Ishikawa (cell line): ENCODE measurements around the gene PEX26.

Source experiments
- CEBPB ChIP-seq: IDR thresholded peaks from 2 replicates; pipeline ENCODE4 v1.6.1; 2012
- CREB1 ChIP-seq: IDR thresholded peaks from 2 replicates; pipeline ENCODE4 v1.6.1; 2012; ENCODE audit warnings: low read depth
- EGR1 ChIP-seq: IDR thresholded peaks from 2 replicates; pipeline ENCODE4 v1.6.1; 2012
- EP300 ChIP-seq: IDR thresholded peaks from 2 replicates; pipeline ENCODE4 v1.6.1; 2012; ENCODE audit warnings: borderline replicate concordance
- FOXM1 ChIP-seq: IDR thresholded peaks from 2 replicates; pipeline ENCODE4 v1.6.1; 2012; ENCODE audit warnings: low read depth, borderline replicate concordance
- NFIC ChIP-seq: IDR thresholded peaks from 2 replicates; pipeline ENCODE4 v1.6.1; 2012
- RAD21 ChIP-seq: IDR thresholded peaks from 2 replicates; pipeline ENCODE4 v1.6.1; 2012; ENCODE audit warnings: low read depth
- TAF1 ChIP-seq: IDR thresholded peaks from 2 replicates; pipeline ENCODE4 v1.6.1; 2012; ENCODE audit warnings: low read depth, mild to moderate bottlenecking
- TCF12 ChIP-seq: IDR thresholded peaks from 2 replicates; pipeline ENCODE4 v1.6.1; 2012; ENCODE audit warnings: low read depth
- TEAD4 ChIP-seq: IDR thresholded peaks from 2 replicates; pipeline ENCODE4 v1.6.1; 2012
- USF1 ChIP-seq: IDR thresholded peaks from 2 replicates; pipeline ENCODE4 v1.6.1; 2012
- YY1 ChIP-seq: IDR thresholded peaks from 2 replicates; pipeline ENCODE4 v1.6.1; 2012; ENCODE audit warnings: low read depth
- ZBTB7A ChIP-seq: IDR thresholded peaks from 2 replicates; pipeline ENCODE4 v1.6.1; 2012; ENCODE audit warnings: low read depth
- TF ChIP-seq, protein P1 (sequence below): IDR thresholded peaks from 2 replicates; pipeline ENCODE4 v1.6.1; 2012; ENCODE audit warnings: low read depth, mild to moderate bottlenecking
- TF ChIP-seq, protein P2 (sequence below): IDR thresholded peaks from 2 replicates; pipeline ENCODE4 v1.6.1; 2012

The PEX26 gene

GRCh38 chr22:18118345-18118915 lies 40.6 kb downstream of the PEX26 start:
- TF ChIP-seq TAF1 (no peak), TEAD4 (no peak), TCF12 (no peak), RAD21 (no peak), ZBTB7A (no peak), FOXM1 (no peak), CREB1 (no peak), EP300 (no peak), YY1 (no peak), EGR1 (no peak)
- TF ChIP-seq, protein P1, sequence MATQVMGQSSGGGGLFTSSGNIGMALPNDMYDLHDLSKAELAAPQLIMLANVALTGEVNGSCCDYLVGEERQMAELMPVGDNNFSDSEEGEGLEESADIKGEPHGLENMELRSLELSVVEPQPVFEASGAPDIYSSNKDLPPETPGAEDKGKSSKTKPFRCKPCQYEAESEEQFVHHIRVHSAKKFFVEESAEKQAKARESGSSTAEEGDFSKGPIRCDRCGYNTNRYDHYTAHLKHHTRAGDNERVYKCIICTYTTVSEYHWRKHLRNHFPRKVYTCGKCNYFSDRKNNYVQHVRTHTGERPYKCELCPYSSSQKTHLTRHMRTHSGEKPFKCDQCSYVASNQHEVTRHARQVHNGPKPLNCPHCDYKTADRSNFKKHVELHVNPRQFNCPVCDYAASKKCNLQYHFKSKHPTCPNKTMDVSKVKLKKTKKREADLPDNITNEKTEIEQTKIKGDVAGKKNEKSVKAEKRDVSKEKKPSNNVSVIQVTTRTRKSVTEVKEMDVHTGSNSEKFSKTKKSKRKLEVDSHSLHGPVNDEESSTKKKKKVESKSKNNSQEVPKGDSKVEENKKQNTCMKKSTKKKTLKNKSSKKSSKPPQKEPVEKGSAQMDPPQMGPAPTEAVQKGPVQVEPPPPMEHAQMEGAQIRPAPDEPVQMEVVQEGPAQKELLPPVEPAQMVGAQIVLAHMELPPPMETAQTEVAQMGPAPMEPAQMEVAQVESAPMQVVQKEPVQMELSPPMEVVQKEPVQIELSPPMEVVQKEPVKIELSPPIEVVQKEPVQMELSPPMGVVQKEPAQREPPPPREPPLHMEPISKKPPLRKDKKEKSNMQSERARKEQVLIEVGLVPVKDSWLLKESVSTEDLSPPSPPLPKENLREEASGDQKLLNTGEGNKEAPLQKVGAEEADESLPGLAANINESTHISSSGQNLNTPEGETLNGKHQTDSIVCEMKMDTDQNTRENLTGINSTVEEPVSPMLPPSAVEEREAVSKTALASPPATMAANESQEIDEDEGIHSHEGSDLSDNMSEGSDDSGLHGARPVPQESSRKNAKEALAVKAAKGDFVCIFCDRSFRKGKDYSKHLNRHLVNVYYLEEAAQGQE: no peak
- TF ChIP-seq, protein P2, sequence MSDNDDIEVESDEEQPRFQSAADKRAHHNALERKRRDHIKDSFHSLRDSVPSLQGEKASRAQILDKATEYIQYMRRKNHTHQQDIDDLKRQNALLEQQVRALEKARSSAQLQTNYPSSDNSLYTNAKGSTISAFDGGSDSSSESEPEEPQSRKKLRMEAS: no peak

GRCh38 chr22:18119409-18120110 lies 41.8 kb downstream of the PEX26 start:
- TF ChIP-seq, protein P1: no peak
- TF ChIP-seq NFIC (no peak), ZBTB7A (no peak), TCF12 (no peak), TAF1 (no peak), RAD21 (no peak), USF1 (no peak), YY1 (no peak), TEAD4 (no peak), CEBPB (no peak)
- TF ChIP-seq, protein P2: no peak

- no peak for TF ChIP-seq TAF1
- TF ChIP-seq, protein P1: no peak
- TF ChIP-seq RAD21: no peak
- TF ChIP-seq, protein P2: no peak
- no peak for TF ChIP-seq CEBPB
- no peak for TF ChIP-seq TEAD4
- no peak for TF ChIP-seq EP300
- no peak for TF ChIP-seq YY1
- no peak for TF ChIP-seq TCF12
- no peak for TF ChIP-seq NFIC
- no peak for TF ChIP-seq FOXM1
- no peak for TF ChIP-seq ZBTB7A
- no peak for TF ChIP-seq CREB1
- TF ChIP-seq USF1: no peak
- no peak for TF ChIP-seq EGR1
Measured at GRCh38 chr22:18120857-18121256, 43.1 kb downstream of the PEX26 start.

DNA sequence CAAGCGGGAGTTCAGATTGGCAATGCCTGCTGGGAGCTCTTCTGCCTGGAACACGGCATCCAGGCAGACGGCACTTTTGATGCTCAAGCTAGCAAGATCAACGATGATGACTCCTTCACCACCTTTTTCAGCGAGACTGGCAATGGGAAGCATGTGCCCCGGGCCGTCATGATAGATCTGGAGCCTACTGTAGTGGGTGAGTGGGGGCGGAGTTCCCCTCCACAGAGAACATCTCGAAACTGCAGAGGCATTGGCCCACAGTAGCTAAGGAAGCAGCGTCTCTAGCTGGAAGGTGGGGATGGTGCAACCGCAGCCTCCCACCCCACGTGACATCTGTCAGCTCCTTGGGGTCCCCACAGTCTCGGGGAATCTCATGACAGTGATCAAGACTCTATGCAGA lies 43.7 kb downstream of the PEX26 start:
- TF ChIP-seq USF1 (no peak), CREB1 (no peak), YY1 (no peak), FOXM1 (no peak)
- TF ChIP-seq, protein P1: no peak
- TF ChIP-seq, protein P2: no peak
